Measurements from ENCODE around the gene LRRC37A3.
"Not testable (repeated sequence)": the region's sequence is repeated elsewhere in the genome, so short reads cannot be mapped to it uniquely, and the experiment has no call there.

LRRC37A3 gene

GRCh38 chr17:64829824-64830630 lies 89.3 kb downstream of the LRRC37A3 start:
- not testable (repeated sequence) for DNase-seq

GRCh38 chr17:64829068-64829467 lies 90.2 kb downstream of the LRRC37A3 start:
- DNase-seq, result not testable (repeated sequence)

- DNase-seq, result not testable (repeated sequence)
Measured at GRCh38 chr17:64818904-64819303, 100.4 kb downstream of the LRRC37A3 start.

DNA sequence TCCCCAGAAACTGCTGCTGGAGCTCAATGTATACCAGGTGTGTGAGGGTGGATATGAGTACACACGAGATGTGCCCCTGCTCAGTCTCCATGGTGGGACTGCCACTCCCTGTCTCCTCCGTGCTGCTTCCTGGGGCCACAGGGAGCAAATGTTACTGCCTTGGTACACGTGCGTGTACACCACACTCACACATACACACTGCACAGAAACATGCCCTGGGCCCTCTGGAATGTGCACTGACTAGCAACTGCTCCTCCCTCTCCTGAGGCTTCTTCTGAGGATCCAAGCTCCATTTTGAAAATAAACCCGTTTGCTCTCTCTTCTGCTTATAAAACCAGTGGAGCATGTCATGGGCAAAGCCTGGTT lies 103.5 kb downstream of the LRRC37A3 start:
- not testable (repeated sequence) for DNase-seq

DNA sequence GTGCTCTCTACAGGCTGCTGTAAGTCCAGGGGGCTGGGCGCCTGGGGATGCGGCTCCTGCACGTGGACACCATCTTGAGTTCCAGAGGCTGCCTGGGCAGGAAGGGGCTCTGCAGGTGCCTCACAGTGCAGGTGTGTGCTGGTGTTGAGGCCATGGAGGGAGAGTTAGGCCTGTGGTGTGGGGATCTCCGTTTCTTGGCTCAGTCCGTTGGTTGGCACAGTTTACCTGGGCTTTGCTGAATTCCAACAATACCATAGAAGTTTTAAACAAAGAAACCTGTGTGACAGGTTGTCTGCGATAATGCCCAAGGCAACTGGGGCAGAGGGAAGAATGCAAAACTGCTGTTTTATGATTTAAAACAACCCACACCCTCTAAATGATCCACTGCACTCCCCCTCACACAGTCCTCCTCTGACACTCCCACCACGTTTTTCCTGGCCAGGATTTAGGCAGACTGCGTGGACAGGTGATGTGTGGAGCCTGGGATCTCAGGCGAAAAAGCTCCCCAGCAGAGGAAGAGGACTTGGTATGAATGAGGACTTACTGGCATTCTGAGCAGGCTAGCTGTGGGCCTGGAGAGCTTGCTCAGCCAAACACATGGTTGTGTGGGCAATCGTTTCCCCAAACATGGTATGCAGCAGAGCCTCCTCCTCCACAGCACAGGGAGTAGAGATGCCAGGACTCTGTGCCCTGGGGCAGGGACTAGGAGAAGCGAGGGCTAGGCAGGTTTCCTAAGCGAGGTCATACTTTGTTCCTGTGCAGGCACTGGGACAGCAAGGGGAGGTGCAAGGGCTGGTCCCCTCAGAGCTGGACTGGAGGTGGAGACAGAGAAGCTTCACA lies 104.1 kb downstream of the LRRC37A3 start:
- DNase-seq, result not testable (repeated sequence)

DNA sequence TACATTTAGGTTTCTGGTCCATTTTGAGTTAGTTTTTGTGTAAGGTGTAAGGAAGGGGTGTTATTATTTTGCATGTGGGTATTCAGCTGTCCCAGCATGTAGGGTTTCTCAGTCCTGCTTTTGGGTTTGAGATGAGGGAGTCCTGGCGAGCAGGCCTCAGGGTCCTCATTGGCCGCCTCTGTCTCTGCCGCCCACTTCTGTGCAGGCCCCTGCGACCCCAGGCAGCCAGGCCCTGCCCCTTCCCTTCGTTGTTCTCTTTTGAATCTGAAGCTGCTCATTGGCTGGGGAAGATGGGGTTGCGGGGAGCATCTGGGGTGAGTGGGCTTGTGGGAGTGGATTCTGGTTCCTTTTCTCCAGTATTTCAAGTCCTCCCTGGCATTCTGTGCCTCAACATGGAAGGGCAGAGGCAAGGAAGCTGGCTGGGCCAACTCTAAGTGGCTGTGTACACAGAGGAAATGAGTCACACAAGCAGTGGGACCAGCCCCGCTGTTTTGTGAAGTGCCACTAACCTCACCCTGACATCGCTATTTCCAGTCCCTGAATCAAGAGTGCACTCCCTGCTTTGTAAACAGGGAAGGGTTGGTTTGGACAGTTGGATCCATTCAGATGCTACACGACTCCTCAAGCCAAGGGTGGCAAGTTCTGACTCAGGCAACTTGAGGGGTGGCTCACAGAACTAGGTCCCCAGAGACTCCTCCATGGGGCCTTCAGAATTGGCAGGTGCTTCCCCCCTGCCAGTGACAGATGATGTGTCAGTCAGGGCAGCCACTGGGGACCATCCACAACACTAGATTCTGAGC lies 110.9 kb downstream of the LRRC37A3 start:
- DNase-seq, result peak; percentile 37

Measured in activated T-cell treated with anti-CD3 and anti-CD28 coated beads, Interleukin-2, amount 50 U/mL, for 1 hour (primary cell).